ENCODE results near the gene ATG10. TPM values are rescaled to one million over a fixed set of nuclear protein-coding genes. Genes with fewer than 3 reads are reported as not detected.

Gene ATG10
- total RNA-seq (ENCODE audit: low replicate concordance), result 7.9 and 8.7 TPM in 2 replicates
- long read RNA-seq, transcript ATG10-201 (8 exons, 3,033 nt), result major isoform, 9 of 17 reads
- long read RNA-seq, partial matches to known transcripts, result 1 of 17 reads
- long read RNA-seq, other reads (novel, unspliced or antisense), result 5 of 17 reads

DNA sequence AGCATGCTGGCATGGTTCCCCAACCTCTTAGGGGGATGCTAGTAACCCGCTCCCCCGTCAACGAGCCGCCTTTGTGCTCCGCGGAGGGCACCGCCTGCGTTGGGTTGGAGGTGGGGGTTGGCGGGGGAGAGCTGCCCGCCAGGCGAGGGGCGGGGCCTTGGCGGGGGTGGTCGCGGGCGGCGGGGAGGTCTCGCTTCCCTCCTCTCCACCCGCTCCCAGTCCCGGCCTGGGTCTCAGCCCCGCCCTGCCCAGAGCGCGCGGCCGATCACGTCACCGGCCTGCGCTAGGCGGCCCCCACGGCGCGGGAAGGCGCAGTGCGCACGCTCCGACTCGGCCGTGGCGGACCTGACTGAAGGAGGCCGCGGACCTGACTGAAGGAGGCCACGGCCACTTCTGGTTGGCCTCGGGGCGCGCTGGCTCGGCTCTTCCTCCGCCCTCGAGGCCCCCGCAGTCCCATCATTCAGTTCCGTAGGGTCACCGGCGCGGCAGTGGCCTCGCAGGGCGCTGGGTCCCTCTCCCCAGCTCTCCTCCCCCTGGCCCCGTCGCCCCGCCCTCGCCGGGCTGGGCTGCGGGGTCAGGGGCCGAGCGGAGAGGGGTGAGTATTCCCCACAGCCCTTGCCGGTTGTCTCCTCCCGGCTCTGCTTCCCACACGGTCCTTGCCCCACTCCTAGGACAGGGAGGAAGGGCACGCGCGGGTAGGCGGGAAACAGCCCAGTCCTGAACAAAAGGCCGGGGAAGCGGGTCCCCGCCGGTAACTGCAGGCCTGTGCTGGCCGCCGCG, at the start of gene ATG10:
Gene ATG10 (plus strand): TSS at position 312 of the 780 bp plus-strand sequence. CDS start 15,548 bp downstream, outside the sequence.
- H3K27ac Mint-ChIP-seq, result peak within 1 kb of the TSS; percentile 98
- H3K4me3 Mint-ChIP-seq, result peak within 1 kb of the TSS; percentile 91
- TF ChIP-seq, protein P1, sequence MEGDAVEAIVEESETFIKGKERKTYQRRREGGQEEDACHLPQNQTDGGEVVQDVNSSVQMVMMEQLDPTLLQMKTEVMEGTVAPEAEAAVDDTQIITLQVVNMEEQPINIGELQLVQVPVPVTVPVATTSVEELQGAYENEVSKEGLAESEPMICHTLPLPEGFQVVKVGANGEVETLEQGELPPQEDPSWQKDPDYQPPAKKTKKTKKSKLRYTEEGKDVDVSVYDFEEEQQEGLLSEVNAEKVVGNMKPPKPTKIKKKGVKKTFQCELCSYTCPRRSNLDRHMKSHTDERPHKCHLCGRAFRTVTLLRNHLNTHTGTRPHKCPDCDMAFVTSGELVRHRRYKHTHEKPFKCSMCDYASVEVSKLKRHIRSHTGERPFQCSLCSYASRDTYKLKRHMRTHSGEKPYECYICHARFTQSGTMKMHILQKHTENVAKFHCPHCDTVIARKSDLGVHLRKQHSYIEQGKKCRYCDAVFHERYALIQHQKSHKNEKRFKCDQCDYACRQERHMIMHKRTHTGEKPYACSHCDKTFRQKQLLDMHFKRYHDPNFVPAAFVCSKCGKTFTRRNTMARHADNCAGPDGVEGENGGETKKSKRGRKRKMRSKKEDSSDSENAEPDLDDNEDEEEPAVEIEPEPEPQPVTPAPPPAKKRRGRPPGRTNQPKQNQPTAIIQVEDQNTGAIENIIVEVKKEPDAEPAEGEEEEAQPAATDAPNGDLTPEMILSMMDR (conservative IDR thresholded peaks at IDR 0.05), result no peak
- peaks cover 28% of the 10 kb centered on the region for H3K4me1 Mint-ChIP-seq (ENCODE audit: unreplicated experiment)
- peak; percentile 97 for DNase-seq (ENCODE audit: extremely low spot score, unreplicated experiment)
- no peaks in the 10 kb centered on the region for H3K36me3 Mint-ChIP-seq
- H3K27me3 Mint-ChIP-seq, result no peaks in the 10 kb centered on the region
- no peaks in the 10 kb centered on the region for H3K9me3 Mint-ChIP-seq

DNA sequence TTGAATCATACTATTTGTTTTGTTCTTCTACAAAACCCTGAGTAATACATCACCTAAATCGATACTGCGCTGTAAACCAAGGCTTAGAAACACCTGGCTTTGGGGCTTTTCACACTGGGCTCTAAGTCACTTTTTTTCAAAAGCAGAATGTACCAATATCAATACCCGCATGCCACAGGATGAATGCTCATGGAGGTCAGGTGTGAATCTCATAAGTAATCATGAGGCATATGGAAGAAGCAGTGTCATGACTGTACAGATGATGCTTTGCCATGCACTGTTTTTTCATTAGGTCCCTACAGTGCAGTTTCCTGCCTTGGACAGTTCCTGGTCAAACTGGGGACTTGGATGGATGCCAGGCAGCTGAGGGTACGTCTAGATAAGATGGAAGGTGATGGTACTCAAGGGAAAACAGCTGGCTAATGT, 49.0 kb upstream of the ATG10 start:
- Mint-ChIP-seq H3K4me3 (no peak overlapping the region), H3K27me3 (no peaks in the 10 kb centered on the region), H3K36me3 (no peaks in the 10 kb centered on the region), H3K9me3 (no peaks in the 10 kb centered on the region), H3K4me1 (ENCODE audit: unreplicated experiment) (peaks cover 4% of the 10 kb centered on the region), H3K27ac (no peak overlapping the region)
- TF ChIP-seq, protein P1 (conservative IDR thresholded peaks at IDR 0.05), result no peak
- DNase-seq (ENCODE audit: extremely low spot score, unreplicated experiment), result no peak

DNA sequence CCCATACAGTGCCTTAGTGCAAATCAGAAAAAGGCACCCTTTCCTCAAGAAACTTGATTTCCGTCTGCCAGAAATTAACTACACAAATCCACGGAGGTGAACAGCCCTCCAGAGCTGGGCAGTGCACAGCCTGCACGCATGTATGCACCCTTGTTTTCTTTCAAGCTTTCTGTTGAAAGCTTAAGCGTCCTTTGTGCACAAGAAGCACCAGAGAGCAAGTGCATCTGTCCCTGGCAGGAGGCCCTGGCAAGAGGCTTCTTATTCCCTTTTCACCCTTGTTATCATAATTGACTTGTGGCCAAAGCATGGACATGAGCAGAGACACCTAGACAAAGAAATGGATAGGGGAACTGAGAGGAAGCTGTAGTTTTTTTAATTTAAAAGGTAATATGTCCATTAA, 47.4 kb upstream of the ATG10 start:
- Mint-ChIP-seq H3K27ac (no peak overlapping the region), H3K27me3 (no peaks in the 10 kb centered on the region), H3K36me3 (no peaks in the 10 kb centered on the region), H3K9me3 (no peaks in the 10 kb centered on the region), H3K4me3 (no peak overlapping the region), H3K4me1 (ENCODE audit: unreplicated experiment) (peaks cover 4% of the 10 kb centered on the region)
- TF ChIP-seq, protein P1 (conservative IDR thresholded peaks at IDR 0.05), result no peak
- no peak for DNase-seq (ENCODE audit: extremely low spot score, unreplicated experiment)

DNA sequence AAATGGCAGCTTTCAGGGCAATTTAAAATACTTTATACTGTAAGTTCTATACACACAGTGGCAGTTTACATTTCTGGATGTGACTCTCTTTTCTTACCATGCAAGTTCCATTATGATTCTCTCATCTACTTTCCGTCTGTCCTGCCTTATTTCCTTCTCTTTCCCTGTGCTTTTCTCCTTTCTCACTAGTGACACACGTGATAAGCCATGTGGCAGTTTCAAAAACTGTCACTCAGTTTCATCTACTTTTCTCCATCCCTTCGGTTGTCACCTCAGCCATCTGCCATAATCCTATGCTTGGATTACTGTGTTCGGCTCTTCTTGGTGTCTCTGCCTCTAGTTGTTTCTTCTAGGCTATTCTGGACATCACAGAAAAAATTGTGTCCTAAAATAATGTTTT, 46.8 kb upstream of the ATG10 start:
- TF ChIP-seq, protein P1 (conservative IDR thresholded peaks at IDR 0.05), result no peak
- Mint-ChIP-seq H3K27me3 (no peaks in the 10 kb centered on the region), H3K4me1 (ENCODE audit: unreplicated experiment) (peaks cover 4% of the 10 kb centered on the region), H3K27ac (no peak overlapping the region), H3K36me3 (no peaks in the 10 kb centered on the region), H3K9me3 (no peaks in the 10 kb centered on the region), H3K4me3 (no peak overlapping the region)
- DNase-seq (ENCODE audit: extremely low spot score, unreplicated experiment), result no peak

DNA sequence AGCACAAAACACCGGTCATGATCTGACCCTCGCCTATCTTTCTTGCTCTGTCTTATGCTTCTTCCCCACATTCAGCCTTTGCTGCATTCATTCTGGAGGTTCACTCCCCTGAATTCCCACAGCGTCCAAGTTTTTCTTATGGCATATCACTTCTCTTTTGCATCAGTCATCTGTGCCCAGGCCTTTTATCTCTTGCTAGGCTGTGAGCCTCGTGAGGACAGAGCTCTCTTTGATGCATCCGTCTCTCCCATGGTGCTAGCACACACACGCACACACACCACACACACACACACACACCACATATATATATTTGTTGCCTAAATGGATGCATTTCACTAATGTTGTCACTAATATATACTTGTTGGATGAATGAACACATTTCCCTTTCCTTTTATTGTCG, 45.8 kb upstream of the ATG10 start:
- H3K36me3 Mint-ChIP-seq, result no peaks in the 10 kb centered on the region
- TF ChIP-seq, protein P1 (conservative IDR thresholded peaks at IDR 0.05), result no peak
- no peak overlapping the region for H3K27ac Mint-ChIP-seq
- no peak for DNase-seq (ENCODE audit: extremely low spot score, unreplicated experiment)
- no peaks in the 10 kb centered on the region for H3K27me3 Mint-ChIP-seq
- H3K4me3 Mint-ChIP-seq, result no peak overlapping the region
- peaks cover 4% of the 10 kb centered on the region for H3K4me1 Mint-ChIP-seq (ENCODE audit: unreplicated experiment)
- no peaks in the 10 kb centered on the region for H3K9me3 Mint-ChIP-seq
